Measurements from ENCODE around the gene PSMD1.
A peak's percentile ranks its signal among the peaks of the same experiment; 100 is the strongest.
"Not testable (repeated sequence)": the region's sequence is repeated elsewhere in the genome, so short reads cannot be mapped to it uniquely, and the experiment has no call there.

PSMD1 gene

GRCh38 chr2:231058761-231059550, 2.3 kb downstream of the PSMD1 start:
- DNase-seq (ENCODE audit: low spot score): peak; percentile 66

GRCh38 chr2:231059756-231060155, 3.1 kb downstream of the PSMD1 start:
- DNase-seq (ENCODE audit: low spot score): no peak

GRCh38 chr2:231062776-231063175, 6.1 kb downstream of the PSMD1 start:
- DNase-seq (ENCODE audit: low spot score): no peak

DNA sequence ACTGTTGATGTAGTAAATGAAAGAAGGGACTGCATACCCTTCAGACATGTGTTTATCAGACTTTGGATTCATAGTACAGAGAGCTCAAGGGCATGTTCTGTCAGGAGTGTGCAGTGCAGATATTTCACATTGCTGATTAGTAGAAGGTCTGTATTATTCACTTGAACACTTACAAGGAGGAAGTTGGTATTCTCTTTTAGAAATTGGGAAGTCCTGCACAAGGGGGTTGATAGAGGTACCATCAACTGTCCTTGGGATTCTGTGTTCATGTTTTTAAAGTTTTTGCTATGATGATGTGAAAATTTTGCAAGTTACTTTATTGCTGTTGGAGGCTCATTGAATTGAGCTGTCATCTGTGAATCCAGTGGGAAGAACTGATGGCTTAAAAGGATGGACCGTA, 6.7 kb downstream of the PSMD1 start:
- DNase-seq (ENCODE audit: low spot score): no peak

DNA sequence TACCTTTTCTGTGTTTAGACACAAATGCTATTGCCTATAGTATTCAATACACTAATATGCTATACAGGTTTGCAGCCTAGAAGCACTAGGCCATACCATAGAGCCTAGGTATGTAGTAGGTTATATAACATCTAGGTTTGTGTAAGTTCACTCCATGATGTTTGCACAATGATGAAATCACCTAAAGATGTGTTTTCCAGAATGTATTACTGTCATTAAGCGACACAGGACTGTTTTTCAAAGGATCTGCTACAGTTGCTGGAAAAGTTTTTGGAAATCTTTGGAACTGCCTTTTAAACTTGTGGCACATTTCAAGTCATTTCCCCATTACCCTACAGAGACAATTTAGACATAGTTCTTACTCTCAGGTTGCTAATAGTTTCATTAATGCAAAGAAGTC, 9.3 kb downstream of the PSMD1 start:
- DNase-seq (ENCODE audit: low spot score): no peak

- DNase-seq (ENCODE audit: low spot score): not testable (repeated sequence)
Measured at GRCh38 chr2:231067531-231067930, 10.9 kb downstream of the PSMD1 start.

DNA sequence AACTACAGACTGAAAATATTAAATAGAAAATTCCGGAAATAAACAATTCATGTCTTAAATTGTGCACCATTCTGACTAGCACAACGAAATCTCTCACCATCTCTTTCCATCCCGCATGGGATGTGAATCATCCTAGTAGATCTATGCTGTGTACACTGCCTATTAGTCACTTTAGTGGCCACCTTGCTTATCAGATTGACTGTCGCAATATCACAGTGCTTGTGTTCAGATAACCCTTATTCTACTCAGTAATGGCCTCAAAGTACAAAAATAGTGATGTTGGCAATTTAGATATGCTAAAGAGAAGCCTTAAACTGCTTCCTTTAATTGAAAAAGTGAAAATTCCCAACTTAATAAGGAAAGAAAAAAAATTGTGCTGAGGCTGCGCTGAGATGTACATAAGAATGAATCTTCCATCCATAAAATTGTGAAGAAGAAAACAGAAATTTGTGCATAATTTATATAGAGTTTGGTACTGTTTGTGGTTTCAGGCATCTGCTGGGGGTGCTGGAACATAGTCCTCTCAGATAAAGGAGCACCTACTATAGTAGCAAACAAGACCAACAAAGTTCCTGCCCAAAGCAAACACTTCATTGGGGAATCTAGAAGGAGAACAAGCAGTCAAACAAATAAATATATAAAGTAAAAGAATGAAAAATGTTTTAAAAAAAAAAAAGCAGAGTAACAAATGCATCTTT, 12.0 kb downstream of the PSMD1 start:
- peak; percentile 32 for DNase-seq (ENCODE audit: low spot score)

DNA sequence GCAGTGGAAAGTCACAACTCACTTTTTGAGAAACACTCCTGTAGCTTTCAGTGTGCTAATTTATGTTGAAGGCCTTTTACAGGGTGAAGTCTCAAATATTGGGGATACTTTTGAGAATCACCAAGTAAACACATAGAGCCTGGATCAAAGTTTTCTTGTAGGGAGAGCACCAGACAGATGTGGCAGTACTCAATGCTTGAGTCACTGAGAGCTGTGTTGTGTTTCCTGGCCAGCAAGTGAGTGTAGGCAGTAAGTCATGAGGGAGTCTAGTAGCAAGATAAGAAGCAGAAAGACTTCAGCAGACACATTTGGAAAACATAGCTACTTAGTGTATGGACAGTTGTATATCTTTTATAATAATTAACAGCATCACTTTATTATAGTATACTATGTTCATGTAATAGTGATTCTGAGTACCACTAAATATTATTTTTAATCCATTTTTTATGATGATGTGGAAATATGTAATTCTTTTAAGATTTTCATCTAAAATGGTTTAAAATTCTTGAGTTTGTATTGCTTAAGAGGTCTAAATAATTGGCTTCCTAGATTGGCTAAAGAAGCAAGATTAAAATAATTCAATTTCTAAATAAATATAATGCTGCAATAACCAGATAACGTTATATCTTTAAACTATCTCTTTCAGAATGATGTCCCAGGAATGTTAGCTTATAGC, 12.8 kb downstream of the PSMD1 start:
- peak; percentile 12 for DNase-seq (ENCODE audit: low spot score)

DNA sequence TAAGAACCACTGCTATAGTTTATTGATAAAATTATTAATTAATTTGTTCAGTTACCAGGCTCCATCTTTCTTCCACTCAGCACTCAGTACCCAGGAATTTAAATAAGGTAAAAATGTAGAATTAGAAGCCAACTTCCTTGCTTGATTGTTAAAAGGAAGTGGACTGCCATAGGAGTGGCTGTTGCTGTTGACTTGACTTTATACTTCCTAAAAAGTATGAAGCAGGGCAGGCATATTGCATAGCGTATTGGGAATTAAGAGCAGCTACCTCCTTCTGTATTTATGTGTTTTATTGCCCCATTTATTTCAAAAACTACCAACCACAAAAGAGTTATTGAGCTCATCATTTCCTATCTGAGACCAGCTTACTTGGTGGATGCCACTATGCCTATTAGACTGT, 27.9 kb downstream of the PSMD1 start:
- DNase-seq (ENCODE audit: low spot score): no peak

DNA sequence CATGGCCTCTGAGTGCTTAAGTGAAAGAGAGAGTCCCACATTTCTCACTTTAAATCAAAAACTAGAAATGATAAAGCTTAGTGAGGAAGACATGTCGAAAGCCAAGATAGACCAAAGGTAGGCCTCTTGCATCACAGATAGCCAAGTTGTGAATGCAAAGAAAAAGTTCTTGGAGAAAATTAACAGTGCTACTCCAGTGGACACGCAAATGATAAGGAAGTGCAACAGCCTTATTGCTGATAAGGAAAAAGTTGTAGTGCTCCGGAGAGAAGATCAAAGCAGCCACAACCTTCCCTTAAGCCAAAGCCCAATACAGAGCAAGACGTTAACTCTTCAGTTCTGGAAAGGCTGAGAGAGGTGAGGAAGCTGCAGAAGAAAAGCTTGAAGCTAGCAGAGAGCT, 32.1 kb downstream of the PSMD1 start:
- no peak for DNase-seq (ENCODE audit: low spot score)

DNA sequence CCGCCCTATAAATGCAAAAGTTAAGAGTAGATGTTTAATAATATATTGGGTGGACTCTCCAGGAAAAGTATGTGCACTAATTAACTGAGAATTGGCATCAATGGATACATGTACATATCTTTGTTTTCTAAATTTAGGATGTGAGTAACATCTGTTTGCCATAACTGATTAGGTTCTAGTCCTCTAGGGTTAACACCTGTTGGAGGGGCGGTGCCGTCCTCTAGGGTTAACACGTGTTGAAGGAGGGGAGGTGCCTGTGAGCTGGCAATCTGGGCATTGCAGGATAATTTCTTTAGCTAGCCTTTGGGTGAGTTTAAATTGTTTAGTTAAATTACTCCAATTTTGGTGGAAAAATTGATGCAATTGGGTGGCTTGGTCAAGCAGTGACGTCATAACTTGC, 37.3 kb downstream of the PSMD1 start:
- DNase-seq (ENCODE audit: low spot score): no peak

GRCh38 chr2:231094736-231095346, 38.2 kb downstream of the PSMD1 start:
- DNase-seq (ENCODE audit: low spot score): no peak

DNA sequence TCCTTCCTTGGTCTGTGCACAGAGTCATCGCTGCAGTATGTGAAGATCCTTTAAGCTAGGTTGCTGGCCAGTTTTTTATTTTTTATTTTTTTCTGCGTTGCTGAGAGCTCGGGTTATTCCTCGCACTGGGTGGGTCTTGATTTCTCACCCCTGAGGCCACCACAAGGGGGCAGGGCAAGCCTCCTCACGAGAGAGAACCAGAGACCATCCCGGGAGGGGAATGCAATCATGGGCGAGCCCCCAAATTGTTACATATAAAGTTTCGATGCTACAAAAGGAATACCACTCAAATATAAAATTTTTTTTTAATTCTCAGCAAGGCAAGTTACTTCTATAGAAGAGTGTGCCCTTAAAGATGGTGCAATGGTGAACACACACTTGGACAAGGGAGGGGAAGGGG, 43.3 kb downstream of the PSMD1 start:
- no peak for DNase-seq (ENCODE audit: low spot score)

DNA sequence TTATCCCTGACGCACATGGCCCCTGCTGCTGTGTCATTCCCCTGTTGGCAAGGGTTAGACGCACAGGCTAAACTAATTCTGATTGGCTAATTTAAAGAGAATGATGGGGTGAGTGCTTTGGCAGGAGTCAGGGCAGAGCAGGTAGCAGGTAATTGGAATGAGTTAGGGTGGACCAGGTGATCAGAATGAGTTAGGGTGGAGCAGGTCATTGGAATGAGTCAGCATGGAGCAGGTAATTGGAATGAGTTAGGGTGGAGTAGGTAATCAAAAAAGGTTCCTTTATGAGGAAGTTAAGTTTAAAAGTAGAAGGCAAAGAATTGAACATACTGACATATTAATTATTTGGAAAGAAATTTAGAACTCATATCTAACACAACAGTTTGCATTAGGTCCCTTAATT, 43.7 kb downstream of the PSMD1 start:
- not testable (repeated sequence) for DNase-seq (ENCODE audit: low spot score)

DNA sequence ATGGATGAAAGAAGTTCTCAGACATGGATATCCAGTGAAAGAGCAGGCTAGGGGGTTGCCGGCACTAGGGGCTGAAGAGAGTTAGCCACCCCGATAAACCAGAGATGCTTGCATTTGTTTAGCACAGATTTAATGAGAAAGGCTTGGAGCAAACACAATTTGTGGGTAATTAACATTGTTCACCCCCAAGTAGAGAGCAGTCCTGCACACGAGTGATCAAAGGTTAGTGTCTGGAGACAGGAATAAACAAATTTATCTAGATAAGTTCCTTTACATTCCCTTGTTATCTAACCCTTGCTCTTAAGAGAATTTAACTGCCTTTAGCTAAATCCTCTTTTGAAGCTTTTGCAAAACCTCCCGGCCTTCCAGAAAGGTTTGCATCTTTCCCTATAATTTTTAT, 44.3 kb downstream of the PSMD1 start:
- no peak for DNase-seq (ENCODE audit: low spot score)

GRCh38 chr2:231102772-231103171, 46.1 kb downstream of the PSMD1 start:
- DNase-seq (ENCODE audit: low spot score): no peak

GRCh38 chr2:231104115-231104713, 47.5 kb downstream of the PSMD1 start:
- peak; percentile 71 for DNase-seq (ENCODE audit: low spot score)

GRCh38 chr2:231110551-231110950, 53.9 kb downstream of the PSMD1 start:
- DNase-seq (ENCODE audit: low spot score): no peak

- peak; percentile 16 for DNase-seq (ENCODE audit: low spot score)
Measured at GRCh38 chr2:231111987-231112386, 55.3 kb downstream of the PSMD1 start.

DNA sequence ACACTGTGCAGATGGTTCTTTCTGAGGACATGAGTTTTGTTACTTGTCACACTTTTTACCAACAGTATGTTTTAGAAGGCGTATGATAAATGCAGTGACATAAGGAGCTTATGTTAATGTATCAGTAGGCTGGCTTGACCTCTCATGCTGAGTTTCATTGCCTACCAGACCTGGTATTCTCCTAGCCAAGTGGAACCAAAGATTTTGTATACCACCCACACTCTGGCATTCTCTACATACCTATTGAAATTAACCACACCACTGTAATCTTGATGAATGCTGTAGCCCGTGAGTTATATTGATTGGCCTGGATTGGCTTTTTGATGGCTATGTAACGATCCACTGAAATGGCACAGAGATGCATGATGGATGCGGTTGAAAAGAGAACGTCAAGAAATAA, 56.8 kb downstream of the PSMD1 start:
- no peak for DNase-seq (ENCODE audit: low spot score)

DNA sequence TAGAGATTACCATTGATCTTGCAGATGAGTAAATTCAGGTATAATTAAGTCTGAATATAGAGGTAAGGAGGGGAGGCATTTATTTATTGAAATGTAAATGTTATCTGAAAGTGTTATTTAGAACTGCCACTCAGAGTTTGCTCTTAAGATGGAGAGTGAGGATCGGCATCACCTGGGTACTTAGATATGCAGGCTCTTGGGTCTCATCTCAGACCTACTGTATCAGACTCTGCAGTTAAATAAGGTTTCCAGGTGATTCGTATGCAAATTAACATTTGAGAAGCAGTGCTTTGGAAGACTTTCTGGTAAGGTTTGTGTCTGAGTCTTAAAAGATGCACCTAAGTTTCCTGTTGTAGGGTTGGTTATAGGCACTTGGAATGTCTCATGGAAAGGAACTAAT, 59.0 kb downstream of the PSMD1 start:
- DNase-seq (ENCODE audit: low spot score): no peak

DNA sequence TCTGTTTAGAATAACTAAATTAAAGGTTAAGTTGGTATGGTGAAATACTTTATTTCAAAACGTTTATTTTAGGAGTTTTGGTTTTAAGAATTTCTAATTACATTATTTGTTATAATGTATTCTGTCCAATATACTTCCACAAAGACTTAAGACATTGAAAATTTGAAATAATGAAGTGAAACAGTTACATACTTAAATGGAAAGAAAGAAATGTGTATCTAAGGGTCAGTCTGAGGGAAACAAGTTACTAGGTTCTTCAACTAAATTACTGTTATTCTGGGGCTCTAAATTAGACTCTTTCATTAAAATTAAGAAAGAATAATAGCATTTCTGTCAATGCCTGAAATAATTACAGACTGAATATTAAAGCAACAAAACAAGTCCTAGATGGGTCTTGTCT, 60.5 kb downstream of the PSMD1 start:
- DNase-seq (ENCODE audit: low spot score): no peak
